Ishikawa (cell line): Measurements from ENCODE around the gene TMEM54.

ENCODE experiments used
- CEBPB ChIP-seq: IDR thresholded peaks from 2 replicates; pipeline ENCODE4 v1.6.1; 2012
- CREB1 ChIP-seq: IDR thresholded peaks from 2 replicates; pipeline ENCODE4 v1.6.1; 2012; ENCODE audit warnings: low read depth
- EGR1 ChIP-seq: IDR thresholded peaks from 2 replicates; pipeline ENCODE4 v1.6.1; 2012
- EP300 ChIP-seq: IDR thresholded peaks from 2 replicates; pipeline ENCODE4 v1.6.1; 2012; ENCODE audit warnings: borderline replicate concordance
- FOXM1 ChIP-seq: IDR thresholded peaks from 2 replicates; pipeline ENCODE4 v1.6.1; 2012; ENCODE audit warnings: low read depth, borderline replicate concordance
- NFIC ChIP-seq: IDR thresholded peaks from 2 replicates; pipeline ENCODE4 v1.6.1; 2012
- RAD21 ChIP-seq: IDR thresholded peaks from 2 replicates; pipeline ENCODE4 v1.6.1; 2012; ENCODE audit warnings: low read depth
- TAF1 ChIP-seq: IDR thresholded peaks from 2 replicates; pipeline ENCODE4 v1.6.1; 2012; ENCODE audit warnings: low read depth, mild to moderate bottlenecking
- TCF12 ChIP-seq: IDR thresholded peaks from 2 replicates; pipeline ENCODE4 v1.6.1; 2012; ENCODE audit warnings: low read depth
- TEAD4 ChIP-seq: IDR thresholded peaks from 2 replicates; pipeline ENCODE4 v1.6.1; 2012
- YY1 ChIP-seq: IDR thresholded peaks from 2 replicates; pipeline ENCODE4 v1.6.1; 2012; ENCODE audit warnings: low read depth
- ZBTB7A ChIP-seq: IDR thresholded peaks from 2 replicates; pipeline ENCODE4 v1.6.1; 2012; ENCODE audit warnings: low read depth
- TF ChIP-seq, protein P1 (sequence below): IDR thresholded peaks from 2 replicates; pipeline ENCODE4 v1.6.1; 2012; ENCODE audit warnings: low read depth, mild to moderate bottlenecking
- TF ChIP-seq, protein P2 (sequence below): IDR thresholded peaks from 2 replicates; pipeline ENCODE4 v1.6.1; 2012
- TF ChIP-seq, protein P3 (sequence below): IDR thresholded peaks from 2 replicates; pipeline ENCODE4 v1.6.1; 2012

Gene TMEM54

DNA sequence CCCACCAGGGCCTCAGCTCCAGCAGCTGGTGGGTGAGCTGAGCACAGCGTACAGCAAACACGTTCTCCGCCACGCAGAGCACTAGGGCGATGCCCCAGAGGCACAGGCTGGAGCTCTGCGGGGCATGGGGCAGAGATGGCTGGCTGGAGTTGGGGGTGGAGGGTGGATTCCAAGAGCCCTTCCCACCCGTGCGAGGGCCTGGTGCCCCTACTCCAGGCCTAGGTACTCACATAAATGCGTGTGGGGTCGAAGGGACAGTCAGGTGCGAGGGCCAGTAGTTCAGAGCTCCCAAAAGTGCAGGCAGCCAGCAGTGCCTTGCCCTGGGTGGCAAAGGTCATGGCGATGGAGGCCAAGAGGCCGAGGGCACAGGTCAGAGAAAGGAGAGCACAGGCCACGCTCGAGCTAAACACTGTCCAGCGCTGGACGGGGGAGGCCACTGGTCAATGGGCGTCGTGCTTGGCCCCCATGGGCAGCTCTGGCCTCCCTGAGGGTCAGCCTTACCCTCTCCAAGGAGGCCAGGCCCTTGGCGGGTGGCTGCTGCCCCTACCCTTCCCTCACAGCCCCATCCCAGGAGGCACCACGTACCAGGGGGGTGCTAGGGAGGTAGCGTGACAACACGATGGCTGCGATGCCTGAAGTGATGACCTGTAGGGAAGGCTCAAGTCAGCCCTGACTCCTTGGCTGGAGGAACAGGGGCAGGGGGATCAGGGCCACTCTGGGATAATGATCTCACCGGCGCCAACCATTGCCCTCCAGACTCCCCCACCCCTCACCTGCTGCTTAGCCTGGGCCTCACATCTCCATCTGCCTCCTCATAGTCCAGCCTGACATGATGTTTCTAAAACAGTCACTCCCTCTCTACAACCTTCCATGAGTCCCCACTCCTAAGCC is 5.6 kb downstream of the TMEM54 start:
- no peak for TF ChIP-seq TEAD4

DNA sequence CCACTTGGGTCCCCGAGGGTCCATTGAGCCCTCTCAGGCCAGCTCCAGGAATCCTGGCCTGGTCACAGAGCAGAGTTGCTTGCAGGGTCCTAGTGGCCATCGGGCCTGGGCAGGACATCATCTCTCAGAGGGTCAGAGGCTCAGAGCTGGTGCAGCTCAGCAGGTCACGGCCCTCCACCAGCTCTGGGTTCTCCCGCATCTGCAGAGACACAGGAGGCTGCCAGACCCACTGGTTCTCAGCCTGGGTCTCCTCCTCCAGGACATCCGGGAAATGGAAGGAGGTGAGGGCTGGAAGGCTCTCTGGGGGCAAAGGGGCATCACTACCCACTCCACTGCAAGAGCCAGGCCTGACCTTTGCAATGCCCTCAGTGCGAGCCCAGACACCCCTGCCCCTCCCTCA is 6.5 kb downstream of the TMEM54 start:
- TF ChIP-seq, protein P1, sequence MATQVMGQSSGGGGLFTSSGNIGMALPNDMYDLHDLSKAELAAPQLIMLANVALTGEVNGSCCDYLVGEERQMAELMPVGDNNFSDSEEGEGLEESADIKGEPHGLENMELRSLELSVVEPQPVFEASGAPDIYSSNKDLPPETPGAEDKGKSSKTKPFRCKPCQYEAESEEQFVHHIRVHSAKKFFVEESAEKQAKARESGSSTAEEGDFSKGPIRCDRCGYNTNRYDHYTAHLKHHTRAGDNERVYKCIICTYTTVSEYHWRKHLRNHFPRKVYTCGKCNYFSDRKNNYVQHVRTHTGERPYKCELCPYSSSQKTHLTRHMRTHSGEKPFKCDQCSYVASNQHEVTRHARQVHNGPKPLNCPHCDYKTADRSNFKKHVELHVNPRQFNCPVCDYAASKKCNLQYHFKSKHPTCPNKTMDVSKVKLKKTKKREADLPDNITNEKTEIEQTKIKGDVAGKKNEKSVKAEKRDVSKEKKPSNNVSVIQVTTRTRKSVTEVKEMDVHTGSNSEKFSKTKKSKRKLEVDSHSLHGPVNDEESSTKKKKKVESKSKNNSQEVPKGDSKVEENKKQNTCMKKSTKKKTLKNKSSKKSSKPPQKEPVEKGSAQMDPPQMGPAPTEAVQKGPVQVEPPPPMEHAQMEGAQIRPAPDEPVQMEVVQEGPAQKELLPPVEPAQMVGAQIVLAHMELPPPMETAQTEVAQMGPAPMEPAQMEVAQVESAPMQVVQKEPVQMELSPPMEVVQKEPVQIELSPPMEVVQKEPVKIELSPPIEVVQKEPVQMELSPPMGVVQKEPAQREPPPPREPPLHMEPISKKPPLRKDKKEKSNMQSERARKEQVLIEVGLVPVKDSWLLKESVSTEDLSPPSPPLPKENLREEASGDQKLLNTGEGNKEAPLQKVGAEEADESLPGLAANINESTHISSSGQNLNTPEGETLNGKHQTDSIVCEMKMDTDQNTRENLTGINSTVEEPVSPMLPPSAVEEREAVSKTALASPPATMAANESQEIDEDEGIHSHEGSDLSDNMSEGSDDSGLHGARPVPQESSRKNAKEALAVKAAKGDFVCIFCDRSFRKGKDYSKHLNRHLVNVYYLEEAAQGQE = no peak
- TF ChIP-seq CEBPB (no peak), EGR1 (no peak), CREB1 (no peak), EP300 (no peak), NFIC (no peak), FOXM1 (no peak), YY1 (no peak), TCF12 (no peak), RAD21 (no peak), TEAD4 (no peak), ZBTB7A (no peak)
- TF ChIP-seq, protein P2, sequence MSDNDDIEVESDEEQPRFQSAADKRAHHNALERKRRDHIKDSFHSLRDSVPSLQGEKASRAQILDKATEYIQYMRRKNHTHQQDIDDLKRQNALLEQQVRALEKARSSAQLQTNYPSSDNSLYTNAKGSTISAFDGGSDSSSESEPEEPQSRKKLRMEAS = no peak
- TF ChIP-seq, protein P3, sequence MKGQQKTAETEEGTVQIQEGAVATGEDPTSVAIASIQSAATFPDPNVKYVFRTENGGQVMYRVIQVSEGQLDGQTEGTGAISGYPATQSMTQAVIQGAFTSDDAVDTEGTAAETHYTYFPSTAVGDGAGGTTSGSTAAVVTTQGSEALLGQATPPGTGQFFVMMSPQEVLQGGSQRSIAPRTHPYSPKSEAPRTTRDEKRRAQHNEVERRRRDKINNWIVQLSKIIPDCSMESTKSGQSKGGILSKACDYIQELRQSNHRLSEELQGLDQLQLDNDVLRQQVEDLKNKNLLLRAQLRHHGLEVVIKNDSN = no peak

DNA sequence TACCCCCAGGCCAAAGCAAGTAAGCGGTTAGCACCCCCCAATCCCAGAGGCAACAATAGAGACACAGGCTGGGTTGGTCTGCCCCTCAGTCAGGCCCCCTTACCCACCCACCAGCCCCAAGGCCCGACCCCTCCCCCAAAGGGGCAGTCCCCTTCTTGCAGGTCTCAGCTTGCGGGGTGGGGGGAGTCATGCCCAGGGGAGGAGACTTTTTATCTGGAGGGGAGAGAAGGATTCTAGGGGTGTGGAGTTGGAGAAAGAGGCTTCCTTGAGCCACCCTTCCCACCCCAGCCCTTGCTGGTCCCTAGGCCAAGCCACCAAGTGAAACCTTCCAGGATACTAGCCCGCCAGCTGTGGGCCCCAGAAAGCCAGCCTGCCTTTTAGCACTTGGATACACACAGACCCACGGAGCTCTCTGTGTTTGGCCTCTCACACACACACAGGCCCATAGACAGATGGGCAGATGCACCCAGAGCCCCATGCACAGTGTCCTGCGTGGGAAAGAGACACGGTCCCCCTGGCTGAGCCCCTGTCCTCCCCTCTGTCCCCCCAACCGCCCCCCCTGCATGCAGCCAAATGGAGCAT is 7.1 kb downstream of the TMEM54 start:
- TF ChIP-seq NFIC (no peak), CREB1 (no peak), CEBPB (no peak), TCF12 (no peak), YY1 (no peak), EP300 (no peak), EGR1 (no peak), TEAD4 (no peak), TAF1 (no peak), RAD21 (no peak), ZBTB7A (no peak), FOXM1 (no peak)
- TF ChIP-seq, protein P2 = no peak
- TF ChIP-seq, protein P1 = no peak
- TF ChIP-seq, protein P3 = no peak

DNA sequence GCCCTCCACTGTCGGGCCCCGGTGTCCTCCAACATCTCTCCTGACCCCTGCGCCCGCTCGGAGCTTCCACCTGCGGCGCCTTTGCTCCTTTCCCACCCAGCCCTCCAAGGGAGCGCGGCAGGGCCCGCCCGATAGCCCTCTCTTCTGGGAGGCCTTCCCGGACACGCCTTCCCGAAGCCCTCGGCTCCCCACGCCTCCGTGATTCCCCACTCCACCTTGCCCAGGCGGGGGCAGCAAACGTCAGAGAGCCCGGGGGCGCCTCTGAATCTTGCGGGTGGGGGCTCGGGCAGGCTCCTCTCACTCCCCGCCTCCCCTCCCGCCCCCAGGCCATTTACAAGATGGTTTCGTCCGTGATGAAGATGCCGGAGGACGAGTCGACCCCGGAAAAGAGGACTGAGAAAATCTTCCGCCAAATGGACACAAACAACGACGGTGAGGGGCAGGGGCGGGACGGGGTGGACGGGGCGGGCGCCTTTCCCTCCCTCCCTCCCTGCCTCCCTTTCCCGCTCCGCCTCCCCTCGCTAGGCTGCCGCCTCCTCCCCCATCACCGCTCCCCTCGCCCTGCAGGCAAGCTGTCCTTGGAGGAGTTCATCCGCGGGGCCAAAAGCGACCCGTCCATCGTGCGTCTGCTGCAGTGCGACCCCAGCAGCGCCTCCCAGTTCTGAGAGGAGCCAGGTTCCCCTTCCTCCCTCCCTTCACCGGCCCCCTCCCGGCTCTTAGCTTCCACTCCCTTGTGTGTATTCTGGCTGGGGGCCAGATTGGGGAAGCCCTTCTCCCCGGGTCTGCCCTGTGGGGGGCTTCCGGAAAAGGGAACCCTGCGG is 7.8 kb downstream of the TMEM54 start:
- TF ChIP-seq EP300 = no peak
- TF ChIP-seq NFIC = peak; percentile 38; the same call in 1 of the 2 replicates
- TF ChIP-seq FOXM1 = no peak
- no peak for TF ChIP-seq CEBPB
- no peak for TF ChIP-seq EGR1
- TF ChIP-seq YY1 = no peak
- TF ChIP-seq, protein P3 = no peak
- no peak for TF ChIP-seq TEAD4
- TF ChIP-seq, protein P2 = no peak
- TF ChIP-seq, protein P1 = no peak
- peak; percentile 62; the same call in 1 of the 2 replicates for TF ChIP-seq ZBTB7A
- TF ChIP-seq CREB1 = no peak
- TF ChIP-seq RAD21 = peak; percentile 9; the same call in 1 of the 2 replicates
- no peak for TF ChIP-seq TAF1
- TF ChIP-seq TCF12 = no peak
